Esophagus muscularis mucosa (tissue), 4 donors: ENCODE measurements around the gene KRTAP9-9. TPM values are rescaled to one million over a fixed set of nuclear protein-coding genes. Genes with fewer than 3 reads are reported as not detected.
"Not testable (repeated sequence)": the region's sequence is repeated elsewhere in the genome, so short reads cannot be mapped to it uniquely, and the experiment has no call there.

Experiments
- DNase-seq: peaks from one replicate; pipeline ENCODE4 v3.0.0-alpha.2; 2017; ENCODE audit errors: extremely low spot score
- H3K27ac ChIP-seq, 4 donors: fragments of 200-600 bp; sonication (generic); replicated peaks in 1 of 4; 1 replicate in 3 of 4; 2 replicates in 1 of 4; pipeline ENCODE4 v1.5.1; 2016 to 2019; ENCODE audit warnings: mild to moderate bottlenecking in 1 of 4
- H3K27me3 ChIP-seq, 4 donors: fragments of 200-600 bp; sonication (generic); one replicate each; pipeline versions ENCODE4 v1.5.1 to v1.6.0; 2016 to 2019
- H3K36me3 ChIP-seq, 4 donors: fragments of 200-600 bp; sonication (generic); one replicate each; pipeline ENCODE4 v1.5.1; 2016 to 2019
- H3K4me1 ChIP-seq, 4 donors: fragments of 200-600 bp; sonication (generic); one replicate each; pipeline ENCODE4 v1.5.1; 2016 to 2019
- H3K4me3 ChIP-seq, 4 donors: fragments of 200-600 bp; sonication (generic); 1 replicate in 2 of 4; 2 replicates in 2 of 4; pipeline ENCODE4 v1.5.1; 2016 to 2019; ENCODE audit warnings: mild to moderate bottlenecking in 4 of 4, moderate library complexity in 1 of 4
- H3K9me3 ChIP-seq, 4 donors: fragments of 200-600 bp; sonication (generic); 1 replicate in 3 of 4; 2 replicates in 1 of 4; pipeline ENCODE4 v1.5.1; 2016 to 2019
- EP300 ChIP-seq: sonication (generic); formaldehyde crosslinking; IDR thresholded peaks from one replicate; pipeline ENCODE4 v1.6.1; 2017; ENCODE audit warnings: antibody characterized with exemption
- POLR2A ChIP-seq: fragments of 450-650 bp; IDR thresholded peaks from one replicate; pipeline ENCODE4 v1.6.1; 2017; ENCODE audit warnings: antibody characterized with exemption, moderate library complexity, mild to moderate bottlenecking, low read depth
- POLR2AphosphoS5 ChIP-seq, 2 donors: sonication (generic); formaldehyde crosslinking; IDR thresholded peaks; one replicate each; pipeline ENCODE4 v1.6.1; 2017; ENCODE audit warnings: antibody characterized with exemption in 2 of 2
- WGBS: methylation state at CpG from one replicate; pipeline ENCODE4 v1.1.5; 2018; 5-methylcytosine and 5-hydroxymethylcytosine counted together
- intact Hi-C: fragments of 100-400 bp; cut with DNase I; formaldehyde crosslinking; loops from one replicate; pipeline ENCODE4 v1.15.1; 2023
- total RNA-seq, 4 donors: library from RNA; depleted of rRNA; stranded (reverse); fragments of >200 nt; gene quantifications; one replicate each; pipeline versions ENCODE4 v1.1.0 to v1.2.1, GENCODE V29; 2016
- TF ChIP-seq, protein P1 (sequence below), 3 experiments: fragments of 200-600 bp in 2 of 3; fragments of 450-650 bp in 1 of 3; sonication (generic) in 2 of 3; IDR thresholded peaks; one replicate each; pipeline ENCODE4 v1.5.1; 2017 to 2019; ENCODE audit warnings: antibody characterized with exemption in 3 of 3, mild to moderate bottlenecking in 2 of 3, moderate library complexity in 1 of 3

KRTAP9-9 gene
- total RNA-seq, 4 donors from 2014 or later, result not detected

DNA sequence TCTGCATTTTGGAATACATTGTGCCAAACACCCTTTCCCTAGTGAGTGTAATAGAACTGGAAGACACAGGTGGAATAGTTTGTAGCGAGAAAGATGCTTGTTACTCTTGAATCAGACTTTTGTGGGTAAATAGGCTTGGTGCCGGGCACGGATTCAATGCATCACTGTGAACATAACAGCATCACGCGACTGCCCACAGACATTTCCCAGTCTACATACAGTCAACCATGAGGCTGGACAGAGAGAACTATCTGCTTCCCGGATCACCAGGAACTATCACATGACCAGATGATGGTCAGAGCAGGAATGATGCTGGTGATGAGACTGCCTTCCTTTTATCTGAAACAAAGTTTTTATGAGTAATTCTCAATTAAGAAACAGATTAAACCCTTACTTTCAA, 29.1 kb upstream of the KRTAP9-9 start:
- H3K27me3 ChIP-seq, result peaks cover 0 to 4% (median 0%) of the 10 kb centered on the region in 4 donors
- intact Hi-C loops, result no loop called here
- no peaks in the 10 kb centered on the region for H3K9me3 ChIP-seq
- H3K27ac ChIP-seq, result no peak overlapping the region
- DNase-seq, result no peak
- TF ChIP-seq EP300 (no peak), POLR2A (no peak), POLR2AphosphoS5 (IDR thresholded peaks at IDR 0.05) (no peak)
- TF ChIP-seq, protein P1, sequence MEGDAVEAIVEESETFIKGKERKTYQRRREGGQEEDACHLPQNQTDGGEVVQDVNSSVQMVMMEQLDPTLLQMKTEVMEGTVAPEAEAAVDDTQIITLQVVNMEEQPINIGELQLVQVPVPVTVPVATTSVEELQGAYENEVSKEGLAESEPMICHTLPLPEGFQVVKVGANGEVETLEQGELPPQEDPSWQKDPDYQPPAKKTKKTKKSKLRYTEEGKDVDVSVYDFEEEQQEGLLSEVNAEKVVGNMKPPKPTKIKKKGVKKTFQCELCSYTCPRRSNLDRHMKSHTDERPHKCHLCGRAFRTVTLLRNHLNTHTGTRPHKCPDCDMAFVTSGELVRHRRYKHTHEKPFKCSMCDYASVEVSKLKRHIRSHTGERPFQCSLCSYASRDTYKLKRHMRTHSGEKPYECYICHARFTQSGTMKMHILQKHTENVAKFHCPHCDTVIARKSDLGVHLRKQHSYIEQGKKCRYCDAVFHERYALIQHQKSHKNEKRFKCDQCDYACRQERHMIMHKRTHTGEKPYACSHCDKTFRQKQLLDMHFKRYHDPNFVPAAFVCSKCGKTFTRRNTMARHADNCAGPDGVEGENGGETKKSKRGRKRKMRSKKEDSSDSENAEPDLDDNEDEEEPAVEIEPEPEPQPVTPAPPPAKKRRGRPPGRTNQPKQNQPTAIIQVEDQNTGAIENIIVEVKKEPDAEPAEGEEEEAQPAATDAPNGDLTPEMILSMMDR (IDR thresholded peaks at IDR 0.05), result no peak
- no peak overlapping the region for H3K4me3 ChIP-seq
- no peaks in the 10 kb centered on the region for H3K4me1 ChIP-seq
- WGBS, result 76% methylated on average over 6 of the region's 6 CpGs
- H3K36me3 ChIP-seq, result no peaks in the 10 kb centered on the region

DNA sequence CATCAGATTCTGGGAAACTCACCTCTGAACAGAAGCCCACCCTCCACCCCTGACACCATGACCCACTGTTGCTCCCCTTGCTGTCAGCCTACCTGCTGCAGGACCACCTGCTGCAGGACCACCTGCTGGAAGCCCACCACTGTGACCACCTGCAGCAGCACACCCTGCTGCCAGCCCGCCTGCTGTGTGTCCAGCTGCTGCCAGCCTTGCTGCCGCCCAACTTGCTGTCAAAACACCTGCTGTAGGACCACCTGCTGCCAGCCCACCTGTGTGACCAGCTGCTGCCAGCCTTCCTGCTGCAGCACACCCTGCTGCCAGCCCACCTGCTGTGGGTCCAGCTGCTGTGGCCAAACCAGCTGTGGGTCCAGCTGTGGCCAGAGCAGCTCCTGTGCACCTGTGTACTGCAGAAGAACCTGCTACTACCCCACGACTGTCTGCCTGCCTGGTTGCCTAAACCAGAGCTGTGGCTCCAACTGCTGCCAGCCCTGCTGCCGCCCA, 28.5 kb upstream of the KRTAP9-9 start, which contains the start of gene KRTAP9-2:
KRTAP9-2 (plus strand) TSS at position 51 of the 498 bp plus-strand sequence; CDS start at position 58, 7 bp downstream.
- WGBS, result no CpG with 5 or more reads among the region's 4 CpGs
- H3K27ac ChIP-seq, intact Hi-C loops, H3K9me3 ChIP-seq, H3K27me3 ChIP-seq, H3K4me3 ChIP-seq, H3K4me1 ChIP-seq, DNase-seq, H3K36me3 ChIP-seq: not testable (repeated sequence)

DNA sequence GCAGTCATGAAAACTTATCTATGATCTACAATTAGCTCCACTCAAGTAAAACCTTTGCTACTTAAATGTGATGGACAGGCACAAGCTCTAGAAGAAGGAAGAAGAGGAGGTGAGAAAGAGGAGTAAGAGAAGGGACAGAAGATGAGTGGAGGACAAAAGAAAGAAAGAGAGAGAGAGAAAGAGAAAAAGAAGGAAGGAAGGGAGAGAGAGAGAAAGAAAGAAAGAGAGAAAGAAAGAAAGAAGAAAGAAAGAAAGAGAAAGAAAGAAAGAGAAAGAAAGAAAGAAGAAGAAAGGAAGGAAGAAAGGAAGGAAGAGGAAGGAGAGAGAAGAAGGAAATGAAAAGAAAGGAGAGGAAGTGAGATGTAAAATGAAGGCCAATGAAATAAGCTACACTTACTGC, 25.1 kb upstream of the KRTAP9-9 start:
- no peak for TF ChIP-seq POLR2A
- no peak for TF ChIP-seq POLR2AphosphoS5 (IDR thresholded peaks at IDR 0.05)
- TF ChIP-seq EP300, result no peak
- TF ChIP-seq, protein P1 (IDR thresholded peaks at IDR 0.05), result no peak
- no peaks in the 10 kb centered on the region for H3K9me3 ChIP-seq
- no peak overlapping the region for H3K4me3 ChIP-seq
- peaks cover 0 to 24% (median 0%) of the 10 kb centered on the region in 4 donors for H3K27me3 ChIP-seq
- H3K36me3 ChIP-seq, result no peaks in the 10 kb centered on the region
- intact Hi-C loops, result no loop called here
- H3K27ac ChIP-seq, result no peak overlapping the region
- DNase-seq, result no peak
- H3K4me1 ChIP-seq, result no peaks in the 10 kb centered on the region

DNA sequence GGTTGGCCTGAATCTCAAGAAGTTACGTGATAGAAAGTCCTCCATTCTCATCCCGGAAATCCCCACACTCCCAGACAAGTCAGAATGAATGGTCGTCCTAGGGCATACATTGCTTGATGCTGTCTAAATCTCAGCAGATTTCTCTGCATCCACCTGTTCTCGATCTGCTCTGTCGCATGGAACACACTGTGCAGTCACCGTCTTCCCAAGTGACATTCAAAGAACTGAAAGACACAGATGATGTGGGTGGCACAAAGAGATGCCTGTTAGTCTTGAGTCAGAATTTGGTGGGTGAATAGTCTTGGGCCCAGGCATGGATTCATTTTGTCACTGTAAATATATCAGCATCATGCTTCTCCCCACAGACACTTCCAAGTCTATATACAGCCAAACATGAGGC, 23.5 kb upstream of the KRTAP9-9 start:
- intact Hi-C loops, result no loop called here
- WGBS, result 83% methylated on average over 6 of the region's 6 CpGs
- no peaks in the 10 kb centered on the region for H3K36me3 ChIP-seq
- no peak overlapping the region for H3K27ac ChIP-seq
- H3K27me3 ChIP-seq, result peaks cover 0 to 24% (median 0%) of the 10 kb centered on the region in 4 donors
- no peak for DNase-seq
- no peak for TF ChIP-seq POLR2AphosphoS5 (IDR thresholded peaks at IDR 0.05)
- no peak for TF ChIP-seq POLR2A
- TF ChIP-seq, protein P1 (IDR thresholded peaks at IDR 0.05), result no peak
- no peak for TF ChIP-seq EP300
- H3K9me3 ChIP-seq, result no peaks in the 10 kb centered on the region
- no peak overlapping the region for H3K4me3 ChIP-seq
- H3K4me1 ChIP-seq, result no peaks in the 10 kb centered on the region

DNA sequence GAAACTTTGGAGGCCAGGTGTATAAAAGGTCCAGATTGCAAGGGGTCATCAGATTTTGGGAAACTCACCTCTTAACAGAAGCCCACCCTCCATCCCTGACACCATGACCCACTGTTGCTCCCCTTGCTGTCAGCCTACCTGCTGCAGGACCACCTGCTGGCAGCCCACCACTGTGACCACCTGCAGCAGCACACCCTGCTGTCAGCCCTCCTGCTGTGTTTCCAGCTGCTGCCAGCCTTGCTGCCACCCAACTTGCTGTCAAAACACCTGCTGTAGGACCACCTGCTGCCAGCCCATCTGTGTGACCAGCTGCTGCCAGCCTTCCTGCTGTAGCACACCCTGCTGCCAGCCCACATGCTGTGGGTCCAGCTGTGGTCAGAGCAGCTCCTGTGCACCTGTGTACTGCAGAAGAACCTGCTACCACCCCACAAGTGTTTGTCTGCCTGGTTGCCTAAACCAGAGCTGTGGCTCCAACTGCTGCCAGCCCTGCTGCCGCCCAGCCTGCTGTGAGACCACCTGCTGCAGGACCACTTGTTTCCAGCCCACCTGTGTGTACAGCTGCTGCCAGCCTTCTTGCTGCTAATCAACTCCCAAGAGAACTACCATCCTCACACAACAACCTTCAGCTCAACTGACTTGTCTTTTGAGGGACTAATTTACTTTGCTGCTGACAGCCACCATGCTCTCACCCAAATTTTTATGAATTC, 22.6 kb upstream of the KRTAP9-9 start, which contains the start of gene KRTAP9-3:
KRTAP9-3 (plus strand) TSS at position 51 of the 707 bp plus-strand sequence; CDS start at position 104, 53 bp downstream.
- H3K36me3 ChIP-seq, intact Hi-C loops, DNase-seq, H3K4me3 ChIP-seq, H3K9me3 ChIP-seq, H3K4me1 ChIP-seq, H3K27ac ChIP-seq: not testable (repeated sequence)
- peaks cover 0 to 24% (median 0%) of the 10 kb centered on the region in 4 donors for H3K27me3 ChIP-seq
- WGBS, result 86% methylated on average over 1 of the region's 1 CpG

DNA sequence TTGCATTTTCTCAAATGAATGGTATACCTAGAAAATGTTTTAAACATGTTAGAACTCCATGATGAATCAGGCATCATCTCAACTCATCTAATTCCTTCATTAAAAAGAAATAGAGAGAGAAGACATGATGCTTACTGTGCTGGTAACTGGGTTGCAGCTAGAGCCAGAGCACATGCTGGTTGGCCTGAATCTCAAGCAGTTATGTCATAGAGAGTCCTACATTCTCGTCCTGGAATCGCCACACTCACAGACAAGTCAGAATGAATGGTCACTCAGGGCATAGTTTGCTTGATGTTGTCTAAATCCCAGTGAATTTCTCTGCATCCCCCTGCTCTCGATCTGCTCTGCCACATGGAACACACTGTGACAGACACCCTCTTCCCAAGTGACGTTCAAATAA, 18.1 kb upstream of the KRTAP9-9 start:
- DNase-seq, H3K4me3 ChIP-seq, H3K9me3 ChIP-seq, intact Hi-C loops, H3K27ac ChIP-seq, H3K36me3 ChIP-seq, H3K4me1 ChIP-seq: not testable (repeated sequence)
- H3K27me3 ChIP-seq, result peaks cover 0 to 29% (median 0%) of the 10 kb centered on the region in 4 donors
- 89% methylated on average over 4 of the region's 4 CpGs for WGBS

DNA sequence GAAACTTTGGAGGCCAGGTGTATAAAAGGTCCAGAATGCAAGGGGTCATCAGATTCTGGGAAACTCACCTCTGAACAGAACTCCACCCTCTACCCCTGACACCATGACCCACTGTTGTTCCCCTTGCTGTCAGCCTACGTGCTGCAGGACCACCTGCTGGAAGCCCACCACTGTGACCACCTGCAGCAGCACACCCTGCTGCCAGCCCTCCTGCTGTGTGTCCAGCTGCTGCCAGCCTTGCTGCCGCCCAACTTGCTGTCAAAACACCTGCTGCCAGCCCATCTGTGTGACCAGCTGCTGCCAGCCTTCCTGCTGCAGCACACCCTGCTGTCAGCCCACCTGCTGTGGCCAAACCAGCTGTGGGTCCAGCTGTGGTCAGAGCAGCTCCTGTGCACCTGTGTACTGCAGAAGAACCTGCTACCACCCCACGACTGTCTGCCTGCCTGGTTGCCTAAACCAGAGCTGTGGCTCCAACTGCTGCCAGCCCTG, 17.2 kb upstream of the KRTAP9-9 start, which contains the start of gene KRTAP9-8:
KRTAP9-8 (plus strand) TSS at position 51 of the 489 bp plus-strand sequence; CDS start at position 104, 53 bp downstream.
- peaks cover 0 to 22% (median 0%) of the 10 kb centered on the region in 4 donors for H3K27me3 ChIP-seq
- DNase-seq, H3K9me3 ChIP-seq, H3K4me1 ChIP-seq, H3K27ac ChIP-seq, H3K4me3 ChIP-seq, H3K36me3 ChIP-seq, intact Hi-C loops: not testable (repeated sequence)
- no CpG with 5 or more reads among the region's 3 CpGs for WGBS

DNA sequence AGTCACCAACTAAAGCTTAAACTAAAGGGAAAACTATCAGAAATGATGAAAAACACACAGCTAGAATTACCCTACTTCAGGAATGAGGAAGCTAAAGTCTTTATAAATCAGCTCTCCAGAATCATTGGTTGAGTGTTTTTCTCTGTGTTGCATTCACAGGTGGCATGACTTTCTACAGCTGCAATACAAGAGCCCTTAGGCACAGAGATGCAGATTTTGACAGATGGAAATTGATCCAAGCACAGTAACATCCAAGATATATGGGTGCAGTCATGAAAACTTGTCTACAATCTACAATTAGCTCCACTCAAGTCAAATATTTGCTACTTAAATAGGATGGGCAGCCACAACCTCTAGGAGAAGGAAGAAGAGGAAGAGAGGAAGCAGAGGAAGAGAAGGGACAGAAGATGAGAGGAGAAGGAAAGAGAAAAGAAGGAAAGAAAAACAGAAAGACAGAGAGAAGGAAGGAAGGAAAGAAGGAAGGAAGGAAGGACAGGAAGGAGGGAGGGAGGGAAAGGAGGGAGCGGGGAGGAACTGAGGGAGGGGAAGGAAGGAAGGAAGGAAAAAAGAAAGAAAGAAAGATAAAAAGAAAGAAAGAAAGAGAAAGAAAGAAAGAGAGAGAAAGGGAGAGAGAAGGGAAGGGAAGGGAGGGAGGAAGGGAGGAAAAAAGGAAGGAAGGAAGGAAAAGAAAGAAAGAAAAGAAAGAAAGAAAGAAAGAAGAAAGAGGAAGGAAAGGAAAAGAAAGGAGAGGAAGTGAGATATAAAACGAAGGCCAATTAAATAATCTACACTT, 8.0 kb upstream of the KRTAP9-9 start:
- H3K4me3 ChIP-seq, H3K27ac ChIP-seq, H3K36me3 ChIP-seq, H3K27me3 ChIP-seq, intact Hi-C loops, H3K4me1 ChIP-seq, DNase-seq, H3K9me3 ChIP-seq: not testable (repeated sequence)
- 55% methylated on average over 2 of the region's 2 CpGs for WGBS
